DMS 273 (cell line): ENCODE results near the gene DDR2.
A peak's percentile ranks its signal among the peaks of the same experiment; 100 is the strongest.
"Not testable (repeated sequence)": the region's sequence is repeated elsewhere in the genome, so short reads cannot be mapped to it uniquely, and the experiment has no call there.

Experiments
- DNase-seq: peaks from one replicate; lab custom pipeline; 2025; ENCODE audit not compliant: unreplicated experiment; lab: John Stamatoyannopoulos, UW

Gene DDR2

DNA sequence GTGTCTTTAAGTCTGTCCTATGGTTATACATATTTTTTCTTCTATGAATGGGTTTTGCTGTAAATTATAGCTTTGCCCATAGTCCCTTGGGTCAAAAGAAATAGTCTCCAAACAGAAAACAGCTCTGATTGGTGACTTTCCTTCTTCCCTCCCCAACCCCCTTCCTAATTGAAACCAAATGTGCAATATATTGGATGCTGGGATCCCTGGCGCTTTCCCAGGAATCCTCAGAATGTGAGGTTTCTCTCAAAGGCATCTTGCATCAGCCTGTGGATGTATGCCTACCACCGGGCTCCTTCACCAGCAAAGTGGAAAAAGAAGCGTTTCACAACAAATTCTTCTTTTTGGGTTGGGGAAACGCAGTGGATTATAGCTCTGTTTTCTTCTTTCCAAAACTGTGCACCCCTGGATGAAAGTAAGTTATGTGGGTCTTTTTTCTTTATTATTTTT lies at the start of gene DDR2:
DDR2 (plus strand) TSS at position 248 of the 450 bp plus-strand sequence. CDS start 86,600 bp downstream, outside the sequence.
- peak; percentile 90 for DNase-seq

DNA sequence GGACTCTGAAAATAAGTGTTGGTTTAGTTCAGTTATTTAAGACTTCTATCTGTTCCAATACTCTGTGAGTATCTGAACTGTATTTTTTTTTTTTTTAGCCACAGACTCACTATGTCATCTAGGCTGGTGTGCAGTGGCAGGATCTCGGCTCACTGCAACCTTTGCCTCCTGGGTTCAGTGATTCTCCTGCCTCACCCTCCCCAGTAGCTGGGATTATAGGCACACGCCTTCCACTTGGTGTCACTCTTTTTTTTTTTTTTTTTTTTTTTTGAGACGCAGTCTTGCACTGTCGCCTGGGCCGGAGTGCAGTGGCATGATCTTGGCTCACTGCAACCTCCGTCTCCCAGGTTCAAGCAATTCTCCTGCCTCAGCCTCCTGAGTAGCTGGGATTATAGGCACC lies 49.4 kb upstream of the DDR2 start:
- not testable (repeated sequence) for DNase-seq

DNA sequence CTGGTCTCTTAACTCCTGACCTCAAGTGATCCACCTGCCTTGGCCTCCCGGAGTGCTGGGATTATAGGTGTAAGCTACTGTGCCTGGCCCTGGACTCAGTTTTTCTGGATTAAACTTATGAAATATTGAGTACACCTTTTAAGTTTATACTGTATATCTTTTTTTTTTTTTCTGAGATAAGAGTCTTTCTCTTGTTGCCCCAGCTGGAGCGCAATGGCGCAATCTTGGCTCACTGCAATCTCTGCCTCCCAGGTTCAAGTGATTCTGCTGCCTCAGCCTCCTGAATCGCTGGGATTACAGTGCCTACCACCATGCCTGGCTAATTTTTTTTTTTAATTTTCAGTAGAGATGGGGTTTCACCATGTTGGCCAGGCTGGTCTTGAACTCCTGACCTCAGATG lies 47.2 kb upstream of the DDR2 start:
- DNase-seq = not testable (repeated sequence)

DNA sequence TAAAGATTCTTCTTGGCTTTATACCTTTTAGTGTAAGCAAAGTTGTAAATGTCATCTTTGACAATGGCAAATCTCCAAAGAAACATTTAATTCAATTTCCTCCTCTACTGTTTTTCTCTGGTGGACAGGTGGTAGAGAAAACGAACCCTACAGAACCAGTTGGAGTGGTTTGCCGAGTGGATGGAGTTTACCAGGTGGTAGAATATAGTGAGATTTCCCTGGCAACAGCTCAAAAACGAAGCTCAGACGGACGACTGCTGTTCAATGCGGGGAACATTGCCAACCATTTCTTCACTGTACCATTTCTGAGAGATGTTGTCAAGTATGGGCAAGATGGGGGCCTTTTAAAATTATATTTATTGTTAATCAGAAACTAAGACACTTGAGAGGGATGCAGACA lies 44.9 kb upstream of the DDR2 start:
- DNase-seq = peak; percentile 23

DNA sequence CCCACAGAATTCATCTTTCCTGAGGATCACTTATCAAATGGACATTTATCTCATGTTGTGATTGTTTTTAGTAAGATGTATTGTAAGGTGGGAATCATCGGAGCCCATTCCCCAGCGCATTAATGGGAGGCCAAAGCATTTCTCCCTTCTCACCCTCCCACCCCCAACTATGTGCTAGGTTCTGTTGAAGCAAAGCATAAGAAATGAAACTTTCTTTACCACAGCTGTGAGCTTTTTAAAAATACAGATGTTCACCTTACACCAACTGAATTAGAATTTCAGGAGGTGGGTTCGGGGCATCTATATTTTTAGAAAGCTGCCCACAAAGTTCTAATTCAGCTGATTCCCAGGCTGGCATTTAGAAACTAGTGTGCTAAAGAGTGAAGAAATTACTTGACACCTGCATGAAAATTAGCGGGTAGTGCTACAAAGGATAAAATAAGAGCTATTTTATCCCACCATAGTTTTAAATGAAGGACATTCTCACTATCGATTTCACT lies 44.5 kb upstream of the DDR2 start:
- DNase-seq = no peak

DNA sequence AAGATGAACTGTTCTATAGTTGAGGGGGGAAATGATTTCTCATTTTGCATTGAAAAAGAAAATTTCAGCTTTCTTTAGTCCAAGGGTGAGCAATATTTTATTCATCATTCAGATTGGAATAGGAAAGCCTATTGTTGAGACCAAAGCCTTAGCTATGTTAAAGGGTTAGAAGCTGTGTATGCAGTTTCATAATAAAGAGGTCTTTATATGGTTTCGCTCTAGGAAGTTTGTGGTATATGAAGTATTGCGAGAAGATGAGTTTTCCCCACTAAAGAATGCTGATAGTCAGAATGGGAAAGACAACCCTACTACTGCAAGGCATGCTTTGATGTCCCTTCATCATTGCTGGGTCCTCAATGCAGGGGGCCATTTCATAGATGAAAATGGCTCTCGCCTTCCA lies 42.2 kb upstream of the DDR2 start:
- DNase-seq = no peak

DNA sequence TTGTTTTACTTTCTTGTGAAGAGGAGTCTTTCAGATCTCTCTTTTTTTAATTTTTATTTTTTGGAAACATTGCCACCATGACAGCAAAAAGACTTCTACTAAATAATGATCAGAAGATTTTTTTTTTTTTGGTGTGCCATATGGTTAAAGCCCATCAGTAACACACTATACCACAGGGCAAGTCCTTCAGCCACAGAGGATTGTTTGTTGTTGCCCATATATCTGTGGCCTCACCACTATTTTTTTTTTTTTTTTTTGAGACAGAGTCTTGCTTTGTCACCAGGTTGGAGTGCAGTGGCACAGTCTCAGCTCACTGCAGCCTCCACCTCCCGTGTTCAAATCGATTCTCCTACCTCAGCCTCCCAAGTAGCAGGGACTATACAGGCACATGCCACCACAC lies 41.6 kb upstream of the DDR2 start:
- DNase-seq = no peak

DNA sequence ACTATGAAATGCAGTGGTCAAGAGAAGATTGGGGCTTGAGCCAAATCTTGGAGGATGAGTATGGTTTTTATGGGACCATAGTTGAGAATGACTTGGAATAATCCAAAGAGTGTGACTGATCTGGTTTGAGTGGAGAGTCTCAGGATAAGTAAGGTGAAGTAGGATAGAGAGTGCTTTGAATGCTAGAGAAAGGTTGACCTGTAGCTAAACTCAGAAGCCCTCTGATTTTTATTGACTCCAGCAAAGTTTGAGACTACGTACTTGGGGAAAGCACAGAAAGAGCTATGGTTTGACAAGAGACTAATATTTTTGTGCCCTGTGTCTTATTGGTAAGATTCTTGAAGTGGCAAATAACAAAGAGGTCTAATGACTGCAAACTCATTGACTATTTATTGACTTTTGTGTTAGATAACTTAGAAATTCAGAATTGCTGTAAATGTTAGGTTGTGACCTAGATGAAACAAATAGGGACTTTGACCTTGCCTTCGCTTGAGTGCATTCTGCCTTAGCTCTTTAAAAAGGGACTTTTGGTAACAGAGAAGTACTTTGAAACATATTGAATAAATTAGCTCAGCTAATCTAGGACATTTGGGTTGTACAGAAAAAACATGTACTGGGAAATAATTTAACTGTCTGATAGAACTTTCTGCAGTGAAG lies 35.6 kb upstream of the DDR2 start:
- DNase-seq = no peak

DNA sequence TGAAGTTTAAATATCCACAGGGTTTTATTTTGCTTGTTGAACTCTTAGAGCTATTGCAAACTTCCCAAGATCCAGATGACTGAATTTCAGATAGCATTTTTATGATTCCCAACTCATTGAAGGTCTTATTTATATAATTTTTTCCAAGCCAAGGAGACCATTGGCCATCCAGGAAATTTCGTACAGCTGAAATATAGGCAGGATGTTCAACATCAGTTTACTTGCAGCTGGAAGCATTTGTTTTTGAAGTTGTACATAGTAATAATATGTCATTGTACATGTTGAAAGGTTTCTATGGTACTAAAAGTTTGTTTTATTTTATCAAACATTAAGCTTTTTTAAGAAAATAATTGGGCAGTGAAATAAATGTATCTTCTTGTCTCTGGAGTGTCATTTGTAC lies 32.8 kb upstream of the DDR2 start:
- DNase-seq = no peak

DNA sequence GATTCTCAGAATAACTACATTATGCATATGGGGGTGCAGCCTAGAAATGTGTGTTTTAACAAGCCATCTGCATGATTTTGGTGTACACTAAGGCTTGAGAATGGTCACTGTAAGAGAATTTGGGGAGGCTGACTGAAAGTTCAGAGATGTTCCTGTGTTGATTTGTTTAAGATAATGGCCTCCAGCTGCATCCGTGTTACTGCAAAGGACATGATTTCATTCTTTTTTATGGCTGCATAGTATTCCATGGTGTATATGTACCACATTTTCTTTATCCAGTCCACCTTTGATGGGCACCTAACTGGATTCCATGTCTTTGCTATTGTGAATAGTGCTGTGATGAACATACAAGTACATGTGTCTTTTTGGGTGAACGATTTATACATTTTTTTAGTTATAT lies 29.1 kb upstream of the DDR2 start:
- DNase-seq = not testable (repeated sequence)

DNA sequence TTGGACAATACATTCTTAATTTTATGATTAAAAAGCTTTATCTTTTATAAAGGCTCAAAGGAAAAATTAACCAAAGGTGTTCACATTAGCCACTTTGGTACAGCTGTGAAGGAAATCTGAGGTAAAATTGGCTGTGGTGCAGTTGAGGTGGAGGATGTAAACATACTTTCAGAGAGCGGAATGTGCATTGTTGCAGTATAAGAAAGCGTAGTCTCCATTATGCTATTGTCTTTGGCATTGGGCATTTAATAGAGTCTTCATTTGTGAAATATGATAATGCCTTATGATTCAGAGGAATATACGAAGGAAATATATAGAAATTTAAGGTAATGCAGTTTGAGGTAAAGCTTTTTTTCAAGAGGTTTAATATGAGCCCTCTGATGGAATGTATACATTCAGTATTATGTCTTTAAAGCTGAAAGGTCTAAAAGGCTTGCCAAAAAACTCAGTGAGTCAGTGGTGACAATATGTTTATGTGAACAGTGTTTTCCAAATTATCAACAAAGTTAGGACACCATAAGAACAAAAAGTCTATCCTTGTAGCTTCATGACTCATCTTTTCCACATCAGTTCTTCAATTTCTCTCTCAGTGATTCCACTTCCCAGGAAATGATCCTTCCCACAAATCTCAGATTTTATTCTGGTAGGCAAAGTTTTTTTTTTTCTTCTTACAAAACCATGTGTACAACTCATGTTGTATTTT lies 26.9 kb upstream of the DDR2 start:
- DNase-seq = no peak

DNA sequence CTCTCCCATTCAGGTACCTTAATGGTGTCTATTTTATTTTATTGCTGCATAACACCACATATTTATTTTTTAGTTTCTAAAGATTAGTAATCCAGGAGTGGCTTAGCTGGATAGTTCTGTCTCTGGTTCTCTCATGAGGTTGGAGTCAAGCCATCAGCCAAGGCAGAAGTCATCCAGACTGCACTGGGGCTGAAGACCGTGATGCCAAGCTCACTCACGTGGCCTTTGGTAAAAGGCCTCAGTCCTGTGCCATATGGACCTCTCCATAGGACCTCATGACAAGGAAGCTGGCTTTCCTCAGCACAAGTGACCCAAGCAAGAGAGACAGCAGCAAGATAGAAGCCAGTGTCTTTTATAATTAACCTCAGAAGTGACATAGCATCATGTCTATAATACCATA lies 23.0 kb upstream of the DDR2 start:
- DNase-seq = no peak

DNA sequence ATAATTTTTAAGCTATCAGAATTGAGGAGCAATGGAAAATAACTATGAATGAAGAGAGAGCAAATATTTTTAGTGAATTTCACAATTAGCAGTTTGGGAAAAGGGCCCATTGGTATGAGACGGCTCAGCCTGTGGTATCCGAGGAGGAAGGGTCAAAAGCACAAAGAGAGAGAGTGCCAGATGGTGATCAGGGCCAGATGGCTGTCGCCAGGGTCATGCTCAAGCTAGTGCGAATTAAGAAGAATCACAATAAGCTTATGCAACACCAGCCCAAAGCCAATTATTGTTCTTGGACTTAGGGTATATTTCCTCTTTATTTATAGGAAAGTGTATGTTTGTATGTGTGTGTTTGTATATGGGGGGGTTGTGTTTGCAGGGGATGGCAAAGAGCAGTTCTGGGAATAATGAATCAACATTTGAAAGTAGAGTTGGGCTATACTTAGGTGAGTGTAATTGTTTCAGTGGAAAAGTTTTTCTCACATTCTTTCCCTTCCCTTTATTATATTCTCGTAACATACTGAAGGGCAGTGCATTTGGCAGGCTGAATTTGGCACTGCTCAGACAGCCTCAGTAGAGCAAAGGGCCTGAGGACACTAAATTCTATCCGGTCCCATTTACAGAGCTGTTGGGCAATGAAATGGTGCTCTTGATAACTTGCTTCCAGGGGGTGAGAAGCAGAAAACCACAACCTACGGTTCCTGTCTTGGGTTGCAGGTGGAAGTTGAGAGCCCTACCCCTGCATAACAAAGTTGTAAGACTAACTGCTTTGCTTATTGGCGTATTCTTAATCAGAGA lies 19.5 kb upstream of the DDR2 start:
- DNase-seq = peak; percentile 82

DNA sequence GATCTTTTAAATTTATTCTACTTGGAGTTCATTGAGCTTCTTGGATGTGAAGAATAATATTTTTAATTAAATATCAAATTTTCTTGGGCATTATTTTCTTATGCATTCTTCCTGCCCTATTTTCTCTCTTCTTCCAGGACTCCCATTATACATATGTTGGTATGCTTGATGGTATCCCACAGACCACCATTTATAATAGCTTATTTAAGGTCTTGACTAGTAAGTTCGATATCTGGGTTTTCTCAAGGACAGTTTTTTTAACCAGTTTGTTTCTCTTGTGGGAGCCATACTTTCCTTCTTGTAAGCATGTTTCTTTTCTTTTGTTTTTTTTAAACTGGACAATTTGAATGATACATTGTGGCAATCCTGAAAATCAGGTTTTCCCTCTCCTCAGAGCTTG lies 15.4 kb upstream of the DDR2 start:
- no peak for DNase-seq

DNA sequence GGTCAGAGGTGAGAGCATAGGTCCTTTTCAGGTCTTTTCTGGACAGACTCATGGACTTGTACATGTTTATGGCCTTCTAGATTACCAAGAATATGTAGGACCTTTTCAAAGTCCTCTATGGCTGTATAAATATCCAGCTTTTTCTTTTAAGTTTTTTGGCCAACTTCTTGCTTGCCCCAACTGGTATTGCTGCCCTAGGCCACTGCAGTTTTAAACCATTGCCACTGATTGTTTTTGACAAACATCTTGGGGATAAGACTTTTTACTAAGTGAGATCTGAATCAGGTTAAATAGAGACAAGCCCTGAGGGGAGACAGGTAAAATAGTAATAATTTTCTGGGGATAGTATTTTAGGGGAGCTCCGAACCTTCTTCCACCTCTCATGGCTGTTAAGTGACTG lies 14.8 kb upstream of the DDR2 start:
- no peak for DNase-seq

DNA sequence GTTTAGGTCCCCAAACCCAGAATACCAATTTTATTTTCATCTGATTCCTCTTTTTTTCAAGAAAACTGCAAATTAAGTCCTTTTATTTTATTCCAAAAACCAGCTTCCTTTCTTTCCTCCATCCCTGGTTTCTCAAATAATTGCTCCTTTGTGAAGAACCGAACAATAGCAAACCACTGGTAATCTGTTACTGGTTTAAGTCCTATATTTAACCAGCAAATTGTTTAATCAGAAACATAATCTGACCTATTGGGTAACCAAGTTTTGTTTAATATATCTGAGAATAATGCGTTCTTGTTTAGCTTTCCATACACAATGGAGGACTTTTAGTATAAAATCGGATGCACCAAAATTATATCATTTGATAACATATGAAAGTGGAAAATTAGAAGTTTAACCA lies 13.2 kb upstream of the DDR2 start:
- DNase-seq = no peak

DNA sequence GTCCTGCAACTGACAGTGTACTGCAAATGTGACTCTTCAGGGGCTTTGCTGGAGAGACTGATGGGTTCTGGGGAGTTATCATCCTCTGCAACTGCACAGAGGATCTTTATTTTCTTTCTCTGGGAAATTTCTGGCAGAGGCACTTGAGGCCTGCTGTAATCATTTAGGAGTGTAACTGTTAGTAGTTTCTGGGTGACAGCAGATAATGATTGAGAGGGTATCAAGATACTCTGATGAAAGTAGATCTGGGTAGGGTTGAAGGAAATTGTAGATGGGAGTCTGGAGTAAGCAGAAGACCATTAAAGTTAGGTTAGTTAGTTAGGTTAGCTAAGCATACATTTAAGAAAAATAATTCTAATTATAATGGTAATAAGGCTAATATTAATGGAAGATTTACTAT lies 11.0 kb upstream of the DDR2 start:
- DNase-seq = no peak

DNA sequence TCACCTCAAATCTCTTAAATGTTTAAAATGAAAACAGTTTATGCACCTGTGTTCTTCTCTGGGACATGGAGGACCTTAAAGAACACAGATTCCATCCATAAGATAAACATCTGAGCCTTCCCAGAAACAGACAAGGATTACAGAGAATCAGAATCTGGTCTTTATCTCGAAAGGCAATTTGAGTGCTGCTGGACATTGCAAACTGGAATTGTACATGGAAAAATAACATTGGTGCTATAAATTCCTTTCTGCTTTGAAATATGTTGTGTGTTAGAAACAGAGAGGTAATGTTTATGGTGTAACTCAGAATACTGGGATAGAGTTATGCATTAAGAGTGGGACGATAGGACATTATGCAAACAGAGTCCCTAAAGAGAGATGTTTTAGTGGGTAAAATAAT lies 6.6 kb upstream of the DDR2 start:
- DNase-seq = no peak

DNA sequence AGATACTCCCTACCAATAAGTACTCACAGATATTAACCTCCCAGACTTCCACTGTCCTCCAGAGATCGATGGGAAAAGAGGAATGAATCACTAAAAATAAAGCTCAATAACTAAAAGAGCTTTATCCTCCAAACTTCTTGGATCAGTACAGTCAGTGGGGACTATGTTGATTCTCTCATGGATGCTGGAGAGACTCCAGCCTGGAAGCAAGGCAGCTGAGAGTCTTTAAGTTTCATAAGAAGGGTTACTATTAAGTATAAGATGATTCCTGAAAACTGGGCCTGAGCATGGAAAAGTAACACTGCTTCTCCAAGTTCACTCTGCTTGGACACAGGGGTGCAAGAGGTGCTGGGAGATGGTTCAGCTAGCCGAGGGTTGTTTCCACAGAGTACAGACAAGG lies 6.2 kb upstream of the DDR2 start:
- DNase-seq = no peak

DNA sequence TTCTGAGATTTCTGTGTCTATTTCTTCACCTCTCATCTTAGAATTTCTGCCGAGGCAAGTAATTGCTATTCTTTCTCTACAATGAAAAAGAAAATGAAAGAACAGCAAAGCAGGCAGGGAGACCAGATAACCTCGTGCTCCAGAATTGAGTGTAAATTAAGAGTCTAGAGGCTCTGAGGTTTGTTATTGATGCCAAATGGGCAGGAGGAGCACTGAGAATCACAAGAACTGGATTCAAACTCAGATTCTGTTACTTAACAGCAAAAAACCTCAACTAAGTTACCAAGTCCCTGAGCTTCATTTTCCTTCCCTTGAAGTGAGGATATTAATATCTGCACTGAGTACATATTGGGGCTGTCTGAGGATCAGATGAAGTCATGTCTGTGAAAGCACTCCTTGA lies 5.5 kb upstream of the DDR2 start:
- no peak for DNase-seq

DNA sequence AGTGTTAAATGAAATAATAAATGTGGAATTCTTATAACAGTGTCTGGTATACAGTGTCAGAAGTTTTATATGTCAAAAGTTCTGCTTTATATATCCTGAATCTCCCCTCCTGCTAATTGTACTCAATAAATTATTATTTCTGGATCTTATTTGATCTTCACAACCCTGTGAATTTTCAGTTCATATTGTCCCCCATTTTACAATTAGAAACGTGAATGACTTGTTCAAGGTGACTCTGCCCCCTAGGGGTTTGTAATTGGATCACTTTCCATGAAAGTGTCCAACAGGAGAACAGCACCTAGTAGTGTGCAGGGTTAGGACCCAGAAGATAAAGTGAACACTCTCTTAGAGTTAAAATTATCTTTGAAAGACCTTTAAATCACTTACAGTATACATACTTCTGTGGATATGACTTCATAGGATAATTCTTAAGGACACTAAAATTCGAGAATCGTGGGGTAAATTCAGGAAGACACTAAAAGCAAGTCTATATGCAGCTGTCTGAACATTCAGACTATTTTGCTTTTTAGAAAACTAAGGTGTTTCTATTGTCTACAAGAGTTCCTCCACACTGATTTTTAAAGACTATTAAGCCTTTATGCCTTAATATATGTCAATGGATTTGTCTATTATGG lies 4.5 kb upstream of the DDR2 start:
- peak; percentile 69 for DNase-seq
